Measurements from ENCODE around the gene ACVRL1.
"Not testable (repeated sequence)": the region's sequence is repeated elsewhere in the genome, so short reads cannot be mapped to it uniquely, and the experiment has no call there.

ACVRL1 gene

DNA sequence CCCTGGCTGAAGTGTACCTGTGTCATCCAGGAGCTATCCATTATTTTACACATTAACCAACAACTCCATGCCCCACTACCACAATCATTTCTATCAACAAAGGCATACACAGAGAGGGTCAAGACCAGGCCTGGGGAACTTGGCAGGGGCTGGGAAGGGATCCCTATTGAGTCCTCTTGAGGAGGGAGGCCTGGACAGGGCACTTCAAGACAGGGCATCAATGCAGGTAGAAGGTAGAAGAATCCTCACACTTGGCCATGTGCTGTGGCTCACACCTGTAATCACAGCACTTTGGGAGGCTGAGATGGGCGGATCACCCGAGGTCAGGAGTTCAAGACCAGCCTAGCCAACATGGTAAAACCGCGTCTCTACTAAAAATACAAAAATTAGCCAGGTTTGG is 32.8 kb upstream of the ACVRL1 start:
- DNase-seq, result no peak

DNA sequence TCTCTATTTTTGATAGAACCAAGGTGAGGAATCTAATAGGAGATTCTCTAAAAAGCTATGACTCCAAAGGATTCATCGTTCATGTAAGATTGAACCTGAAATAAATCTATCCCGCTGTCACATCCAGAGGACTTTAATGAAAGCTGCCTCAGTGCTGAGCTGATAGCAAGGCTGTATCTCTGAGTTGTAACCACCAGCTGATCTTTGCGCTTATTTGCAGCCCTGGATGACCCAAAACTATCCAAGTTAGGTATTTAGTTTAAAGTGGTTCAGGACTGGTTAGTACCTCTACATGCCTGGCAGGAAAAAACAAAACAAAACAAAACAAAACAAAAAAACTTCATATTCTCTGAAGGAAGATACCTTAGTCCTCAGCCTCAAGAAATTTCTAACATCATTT is 28.2 kb upstream of the ACVRL1 start:
- DNase-seq, result no peak

DNA sequence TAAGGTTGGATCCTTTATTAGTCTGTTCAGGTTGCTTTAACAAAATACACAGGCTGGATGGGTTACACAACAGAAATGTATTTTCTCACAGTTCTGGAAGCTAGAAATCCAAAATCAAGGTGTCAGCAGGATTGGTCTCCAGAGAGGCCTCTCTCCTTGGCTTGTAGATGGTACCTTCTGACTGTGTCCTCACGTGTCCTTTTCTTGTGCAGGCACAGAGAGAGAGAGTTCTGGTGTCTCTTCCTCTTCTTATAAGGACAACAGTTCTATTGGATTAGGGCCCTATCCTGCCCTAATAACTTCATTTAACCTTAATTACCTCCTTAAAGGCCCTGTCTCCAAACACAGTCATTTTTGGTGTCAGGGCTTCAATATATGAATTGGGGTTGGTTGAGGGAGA is 24.0 kb upstream of the ACVRL1 start:
- DNase-seq, result no peak

DNA sequence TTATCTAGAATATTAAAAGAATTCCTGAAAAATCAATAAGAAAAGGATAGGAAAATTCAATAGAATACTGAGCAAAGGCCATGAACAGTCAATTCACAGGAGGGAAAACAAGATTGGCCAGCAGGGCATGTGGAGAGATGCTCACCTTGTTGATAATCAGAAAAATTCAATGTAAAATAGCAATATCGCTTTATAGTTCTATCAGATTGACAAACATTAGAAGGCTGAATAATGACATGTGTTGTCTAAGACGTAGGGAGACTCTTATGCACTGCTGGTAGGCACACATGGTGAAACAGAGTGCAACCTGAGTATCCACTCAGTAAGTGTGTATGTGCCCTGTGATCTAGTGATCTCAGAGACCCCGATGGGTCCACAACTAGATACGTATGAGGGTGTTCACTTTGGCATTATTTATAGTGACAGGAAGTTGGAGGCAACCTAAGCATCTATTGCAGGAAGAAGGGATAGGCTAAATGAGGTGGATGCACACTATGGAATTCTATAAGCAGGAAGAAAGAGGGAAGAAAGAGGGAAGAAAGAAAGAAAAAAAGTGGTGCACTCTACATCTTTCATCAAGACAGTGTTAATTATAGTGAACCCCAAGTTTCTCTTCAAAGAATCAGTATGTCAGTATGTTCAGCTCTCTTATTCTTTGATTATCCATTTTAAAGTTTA is 23.2 kb upstream of the ACVRL1 start:
- DNase-seq, result no peak

DNA sequence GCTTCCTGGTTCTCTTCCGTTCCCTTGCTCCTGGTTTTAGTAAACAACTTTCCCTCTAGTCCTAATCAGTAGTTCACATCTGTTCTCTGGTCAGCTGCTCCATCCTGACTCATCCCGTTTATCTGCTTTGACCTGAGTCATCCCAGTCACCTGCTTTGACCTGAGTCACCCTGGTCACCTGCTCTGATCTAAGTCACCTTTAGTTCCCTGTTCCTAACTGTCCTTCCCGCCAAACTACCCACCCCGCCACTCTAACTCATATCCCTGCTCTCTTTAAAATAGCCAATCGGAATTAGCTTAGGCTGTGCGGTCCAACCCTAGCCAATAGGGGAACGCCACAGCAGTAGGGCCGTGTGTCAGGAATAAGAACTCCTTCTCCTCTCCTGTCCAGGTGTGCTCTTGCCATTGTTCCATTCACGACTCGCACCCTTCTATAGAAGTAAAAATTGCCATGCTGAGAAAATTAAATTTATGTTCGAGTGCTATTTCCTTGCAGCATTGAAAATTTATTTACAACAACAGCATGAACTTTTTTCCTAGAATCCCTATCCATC is 22.6 kb upstream of the ACVRL1 start:
- no peak for DNase-seq

GRCh38 chr12:51885294-51886020 is 21.8 kb upstream of the ACVRL1 start:
- DNase-seq, result not testable (repeated sequence)

- DNase-seq, result no peak
Observed at GRCh38 chr12:51886021-51886710, 21.1 kb upstream of the ACVRL1 start.

DNA sequence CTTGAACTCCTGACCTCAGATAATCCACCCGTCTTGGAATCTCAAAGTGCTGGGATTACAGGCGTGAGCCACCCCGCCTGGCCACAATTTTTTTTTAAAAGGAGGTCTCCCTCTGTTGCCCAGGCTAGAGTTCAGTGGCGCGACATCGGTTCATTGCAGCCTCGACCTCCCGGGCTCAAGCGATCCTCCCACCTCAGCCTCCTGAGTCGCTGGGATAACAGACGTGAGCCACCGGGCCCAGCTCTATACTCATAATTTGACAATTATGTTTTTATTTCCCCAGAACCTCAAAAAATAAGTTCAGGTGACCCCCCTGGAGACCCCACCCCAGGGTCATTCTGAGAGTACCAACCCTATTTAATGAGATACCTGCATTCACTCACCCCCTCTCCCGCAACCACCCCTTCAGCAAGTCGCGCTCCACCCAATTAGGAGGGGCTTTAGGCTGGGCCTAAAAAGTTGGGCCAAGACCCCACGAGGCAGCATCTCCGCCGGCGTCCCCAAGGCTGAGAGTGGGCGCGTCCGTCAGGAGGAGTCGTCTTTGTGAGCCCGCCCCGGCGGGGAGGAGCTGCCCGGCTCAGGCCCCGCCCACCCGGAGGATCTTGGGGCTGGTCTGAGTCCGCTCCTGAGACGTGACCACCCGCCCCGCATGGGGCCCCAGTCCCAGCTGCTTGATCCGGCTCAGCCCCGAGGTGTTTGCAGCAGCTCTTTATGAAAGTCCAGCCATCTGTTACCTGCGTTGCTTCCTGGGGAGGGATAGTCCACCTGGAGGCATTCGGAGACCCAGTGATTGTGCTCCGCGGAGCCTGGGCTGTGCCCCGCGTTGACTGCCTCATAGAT is 19.6 kb upstream of the ACVRL1 start, which contains the start of gene ANKRD33:
Gene ANKRD33 (plus strand): TSS at position 628 of the 840 bp plus-strand sequence. CDS start 84 bp downstream, at position 712.
- no peak for DNase-seq

GRCh38 chr12:51888316-51889215 is 18.7 kb upstream of the ACVRL1 start:
- DNase-seq, result no peak

- no peak for DNase-seq
Observed at GRCh38 chr12:51889216-51890132, 17.8 kb upstream of the ACVRL1 start.

GRCh38 chr12:51890133-51890464 is 17.2 kb upstream of the ACVRL1 start:
- DNase-seq, result no peak

DNA sequence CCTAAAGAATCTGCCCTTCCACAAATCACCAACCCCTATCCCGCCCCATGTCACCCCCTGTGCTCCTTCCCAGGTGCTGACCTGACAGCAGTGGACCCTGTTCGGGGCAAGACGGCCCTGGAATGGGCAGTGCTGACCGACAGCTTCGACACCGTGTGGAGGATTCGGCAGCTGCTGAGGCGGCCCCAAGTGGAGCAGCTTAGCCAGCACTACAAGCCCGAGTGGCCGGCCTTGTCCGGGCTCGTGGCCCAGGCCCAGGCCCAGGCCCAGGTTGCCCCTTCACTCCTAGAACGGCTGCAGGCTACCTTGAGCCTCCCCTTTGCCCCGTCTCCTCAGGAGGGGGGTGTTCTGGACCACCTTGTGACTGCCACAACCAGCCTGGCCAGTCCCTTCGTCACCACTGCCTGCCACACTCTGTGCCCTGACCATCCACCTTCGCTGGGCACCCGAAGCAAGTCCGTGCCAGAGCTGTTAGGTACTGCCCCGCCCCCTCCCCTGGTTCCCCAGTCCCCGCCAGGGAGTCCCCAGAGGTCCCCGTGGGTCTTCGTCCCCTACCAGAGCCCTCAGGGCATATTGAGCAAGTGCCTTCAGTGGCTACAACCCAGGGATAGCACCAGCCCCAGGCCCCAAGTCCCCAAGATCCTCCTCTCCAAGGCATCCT is 16.7 kb upstream of the ACVRL1 start:
- no peak for DNase-seq

- no peak for DNase-seq
Observed at GRCh38 chr12:51891843-51892242, 15.5 kb upstream of the ACVRL1 start.

- DNase-seq, result no peak
Observed at GRCh38 chr12:51893786-51894185, 13.5 kb upstream of the ACVRL1 start.

GRCh38 chr12:51895378-51896135 is 11.7 kb upstream of the ACVRL1 start:
- DNase-seq, result no peak

- DNase-seq, result no peak
Observed at GRCh38 chr12:51896236-51896635, 11.1 kb upstream of the ACVRL1 start.

DNA sequence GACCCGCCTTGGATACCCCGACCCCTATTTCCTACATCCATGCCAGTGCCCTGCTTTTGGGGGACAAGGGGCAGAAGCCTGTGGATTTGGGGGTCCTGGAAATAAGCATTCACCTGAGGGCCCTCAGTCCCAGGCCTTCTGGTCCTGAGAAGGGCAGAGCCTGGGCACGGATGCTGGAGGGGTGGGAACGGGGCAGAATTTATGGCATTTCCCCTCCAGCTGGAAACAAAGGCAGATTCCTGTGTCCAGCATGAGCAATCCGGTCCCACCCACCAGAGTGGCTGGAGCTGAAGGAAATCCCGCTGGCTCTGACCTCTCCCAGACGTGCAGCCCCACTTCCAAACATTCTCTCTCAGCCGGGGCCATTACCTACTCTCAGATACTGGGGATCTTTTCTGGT is 10.1 kb upstream of the ACVRL1 start:
- no peak for DNase-seq

- DNase-seq, result no peak
Observed at GRCh38 chr12:51898506-51898905, 8.8 kb upstream of the ACVRL1 start.

- DNase-seq, result no peak
Observed at GRCh38 chr12:51898937-51899336, 8.4 kb upstream of the ACVRL1 start.

Measured in T-helper 9 cell (primary cell).